K562 (cell line): ENCODE data around the gene MLST8. TPM values are rescaled to one million over a fixed set of nuclear protein-coding genes. Genes with fewer than 3 reads are reported as not detected.

Experiments
- BRD9 ChIP-seq: fragments of 450-650 bp; IDR thresholded peaks from 2 replicates; pipeline ENCODE4 v1.6.1; 2018; ENCODE audit warnings: low read depth; ENCODE audit not compliant: partially characterized antibody
- CTCFL ChIP-seq: IDR thresholded peaks from 2 replicates; pipeline ENCODE4 v1.6.1; 2011; ENCODE audit warnings: borderline replicate concordance, low read depth, mild to moderate bottlenecking, moderate library complexity, low read length; ENCODE audit not compliant: insufficient read depth, poor library complexity, severe bottlenecking
- HLTF ChIP-seq: fragments of 450-650 bp; IDR thresholded peaks from 2 replicates; pipeline ENCODE4 v1.6.1; 2016
- MCM3 ChIP-seq: fragments of 450-650 bp; IDR thresholded peaks from 2 replicates; pipeline ENCODE4 v1.6.1; 2016
- RBBP5 ChIP-seq: fragments of 200-600 bp; sonication (generic); IDR thresholded peaks from 2 replicates; pipeline ENCODE4 v1.6.1; 2012; ENCODE audit warnings: borderline replicate concordance, mild to moderate bottlenecking, low read length, control low read depth, inconsistent platforms; ENCODE audit not compliant: insufficient read depth, poor library complexity, severe bottlenecking
- SP2 ChIP-seq: IDR thresholded peaks from 2 replicates; pipeline ENCODE4 v1.6.1; 2011; ENCODE audit warnings: mild to moderate bottlenecking, low read depth, low read length, moderate library complexity; ENCODE audit not compliant: poor library complexity, severe bottlenecking; ENCODE audit errors: extremely low read depth
- SREBF1 ChIP-seq: fragments of 150-350 bp; IDR thresholded peaks from 2 replicates; pipeline ENCODE4 v1.6.1; 2014; ENCODE audit warnings: antibody characterized with exemption, low read depth, low read length, borderline replicate concordance
- TAL1 ChIP-seq: fragments of 450-650 bp; IDR thresholded peaks from 2 replicates; pipeline ENCODE4 v1.6.1; 2016; ENCODE audit warnings: mild to moderate bottlenecking
- ZBTB43 ChIP-seq: sonication (generic); formaldehyde crosslinking; IDR thresholded peaks from 2 replicates; pipeline ENCODE4 v1.8.0; 2023; ENCODE audit warnings: mild to moderate bottlenecking, missing genetic modification reagents
- ZNF121 ChIP-seq: sonication (generic); formaldehyde crosslinking; conservative IDR thresholded peaks from 2 replicates; pipeline ENCODE4 v1.8.0; 2022; ENCODE audit warnings: missing genetic modification reagents
- ZNF143 ChIP-seq: sonication (generic); formaldehyde crosslinking; IDR thresholded peaks from 2 replicates; pipeline ENCODE4 v1.9.0; 2022; ENCODE audit warnings: mild to moderate bottlenecking, missing genetic modification reagents
- ZNF217 ChIP-seq: sonication (generic); formaldehyde crosslinking; IDR thresholded peaks from 2 replicates; pipeline ENCODE4 v1.8.0; 2022; ENCODE audit warnings: mild to moderate bottlenecking, missing genetic modification reagents
- ZNF592 ChIP-seq: fragments of 450-650 bp; IDR thresholded peaks from 2 replicates; pipeline ENCODE4 v1.6.1; 2017; ENCODE audit warnings: antibody characterized with exemption, mild to moderate bottlenecking
- ZNF79 ChIP-seq: fragments of 250-450 bp; sonication (Bioruptor Pico); IDR thresholded peaks from 2 replicates; pipeline ENCODE4 v1.4.0; 2020; ENCODE audit warnings: low read depth, mild to moderate bottlenecking, moderate library complexity
- ZSCAN29 ChIP-seq: fragments of 450-650 bp; IDR thresholded peaks from 2 replicates; pipeline ENCODE4 v1.6.1; 2017
- polyA plus RNA-seq, 8 experiments: library from polyadenylated mRNA; depleted of rRNA in 4 of 8; stranded (reverse) in 5 of 8; unstranded in 3 of 8; fragments of >200 nt; fragmentation: Nextera tagmentation in 2 of 8; fragmentation: Illumina TruSeq in 1 of 8; extraction: Ambion mirVana in 2 of 8; extraction: Trizol in 1 of 8; gene quantifications; 2 replicates each; pipeline versions ENCODE4 v1.2.1 to v1.2.3, GENCODE V29; 2011 to 2014; ENCODE audit warnings: inconsistent platforms in 1 of 8, missing spikeins in 1 of 8
- total RNA-seq, 7 experiments: library from RNA; depleted of rRNA in 6 of 7; stranded (reverse); fragments of >200 nt in 6 of 7; fragmentation: Illumina TruSeq in 2 of 7; extraction: Trizol in 2 of 7; gene quantifications; 2 replicates each; pipeline versions ENCODE4 v1.2.1 to v1.2.3, GENCODE V29; 2011 to 2021; ENCODE audit warnings: low replicate concordance in 1 of 7

The MLST8 gene
- total and polyA plus RNA-seq, 9 of the 15 experiments (the other 6 are each of a cell fraction or from before 2014, with no cell fraction given), result 1.5 to 116 (median 43.3) TPM

GRCh38 chr16:2155977-2156848 lies 49.0 kb upstream of the MLST8 start (continued):
- no peak for TF ChIP-seq ZNF592
- no peak for TF ChIP-seq ZNF217 (CRISPR knock-in tag)
- no peak for TF ChIP-seq SREBF1
- TF ChIP-seq HLTF, result no peak
- TF ChIP-seq ZNF143 (CRISPR knock-in tag), result no peak
- no peak for TF ChIP-seq ZBTB43 (CRISPR knock-in tag)
- TF ChIP-seq BRD9, result no peak
- TF ChIP-seq MCM3, result no peak
- TF ChIP-seq ZNF121 (CRISPR knock-in tag), result no peak
- TF ChIP-seq SP2, result no peak
- no peak for TF ChIP-seq TAL1
- TF ChIP-seq ZNF79 (CRISPR knock-in tag), result no peak
- no peak for TF ChIP-seq RBBP5
- TF ChIP-seq ZSCAN29, result no peak
- no peak for TF ChIP-seq CTCFL
